Choroid plexus epithelial cell (primary cell): ENCODE data around the gene MRPL32.

Experiments used
- DNase-seq: peaks from one replicate; pipeline ENCODE4 v3.0.0-alpha.2; 2010; ENCODE audit warnings: low read depth
- H3K4me3 ChIP-seq: 2 replicates; pipeline ENCODE4 v1.5.1; 2011; ENCODE audit warnings: low read depth, mild to moderate bottlenecking, control low read depth, low read length, moderate library complexity
- TF ChIP-seq, protein P1 (sequence below): conservative IDR thresholded peaks from 2 replicates; pipeline ENCODE4 v1.5.1; 2011; ENCODE audit warnings: low read depth, mild to moderate bottlenecking, control low read depth, inconsistent platforms, low read length, moderate library complexity

MRPL32 gene

DNA sequence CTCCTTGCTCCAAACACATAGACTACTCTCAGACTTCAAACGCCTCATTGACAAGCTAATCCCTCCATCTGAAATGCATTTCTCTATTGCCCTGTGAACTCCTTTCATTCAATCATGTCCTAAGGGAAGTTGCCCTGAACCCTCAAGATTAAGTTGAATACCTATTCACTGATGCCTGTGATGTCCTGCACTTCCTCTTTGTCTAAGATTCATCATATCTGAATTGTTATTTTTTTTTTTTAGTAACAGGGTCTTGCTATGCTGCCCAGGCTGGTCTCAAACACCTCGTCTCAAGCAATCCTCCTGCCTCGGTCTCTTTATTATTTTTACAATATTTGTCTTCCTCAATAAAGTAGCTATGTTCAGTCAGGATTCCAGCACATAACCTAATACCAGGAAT is 3.4 kb upstream of the MRPL32 start:
- TF ChIP-seq, protein P1, sequence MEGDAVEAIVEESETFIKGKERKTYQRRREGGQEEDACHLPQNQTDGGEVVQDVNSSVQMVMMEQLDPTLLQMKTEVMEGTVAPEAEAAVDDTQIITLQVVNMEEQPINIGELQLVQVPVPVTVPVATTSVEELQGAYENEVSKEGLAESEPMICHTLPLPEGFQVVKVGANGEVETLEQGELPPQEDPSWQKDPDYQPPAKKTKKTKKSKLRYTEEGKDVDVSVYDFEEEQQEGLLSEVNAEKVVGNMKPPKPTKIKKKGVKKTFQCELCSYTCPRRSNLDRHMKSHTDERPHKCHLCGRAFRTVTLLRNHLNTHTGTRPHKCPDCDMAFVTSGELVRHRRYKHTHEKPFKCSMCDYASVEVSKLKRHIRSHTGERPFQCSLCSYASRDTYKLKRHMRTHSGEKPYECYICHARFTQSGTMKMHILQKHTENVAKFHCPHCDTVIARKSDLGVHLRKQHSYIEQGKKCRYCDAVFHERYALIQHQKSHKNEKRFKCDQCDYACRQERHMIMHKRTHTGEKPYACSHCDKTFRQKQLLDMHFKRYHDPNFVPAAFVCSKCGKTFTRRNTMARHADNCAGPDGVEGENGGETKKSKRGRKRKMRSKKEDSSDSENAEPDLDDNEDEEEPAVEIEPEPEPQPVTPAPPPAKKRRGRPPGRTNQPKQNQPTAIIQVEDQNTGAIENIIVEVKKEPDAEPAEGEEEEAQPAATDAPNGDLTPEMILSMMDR: no peak
- no peak overlapping the region for H3K4me3 ChIP-seq
- no peak for DNase-seq

DNA sequence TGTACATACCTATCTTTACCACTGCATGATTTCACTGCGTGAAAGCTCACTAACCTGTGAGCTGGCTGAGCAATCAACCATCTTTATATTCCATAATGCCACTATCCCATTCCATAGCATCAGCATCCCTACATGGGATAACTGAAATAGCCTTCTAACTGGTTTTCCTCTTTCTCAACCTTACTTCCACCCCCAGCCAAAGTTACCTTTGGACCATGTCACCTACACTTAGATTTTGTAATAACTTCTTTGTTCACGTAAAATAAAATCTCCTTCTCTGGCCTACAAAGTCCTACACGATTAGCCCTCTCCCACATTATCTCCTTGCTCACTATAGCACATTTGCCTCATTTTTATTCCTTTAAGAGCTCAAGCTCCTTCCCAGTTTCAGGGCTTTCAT is 2.7 kb upstream of the MRPL32 start:
- H3K4me3 ChIP-seq: no peak overlapping the region
- no peak for DNase-seq
- TF ChIP-seq, protein P1: no peak

DNA sequence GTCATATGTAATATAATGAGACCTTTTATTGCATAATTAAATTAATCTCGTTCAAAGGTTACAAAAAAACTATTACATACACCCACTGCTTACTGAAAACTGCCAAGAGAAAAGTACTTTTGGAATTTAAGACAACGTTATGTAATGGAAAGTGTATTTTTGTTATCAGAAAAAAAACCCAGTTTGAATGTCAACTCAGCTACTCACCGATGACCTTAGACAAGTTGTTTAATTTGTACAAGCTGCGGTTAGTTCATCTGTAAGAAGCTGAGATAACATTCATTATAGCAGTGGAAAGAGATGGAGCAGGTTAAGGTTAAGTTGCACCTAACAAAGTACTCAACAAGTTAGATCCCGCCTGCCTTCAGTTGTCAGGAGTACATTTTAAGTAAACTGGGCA is 1.3 kb upstream of the MRPL32 start:
- peak overlapping the region; percentile 62 for H3K4me3 ChIP-seq
- DNase-seq: peak; percentile 37
- TF ChIP-seq, protein P1: no peak

DNA sequence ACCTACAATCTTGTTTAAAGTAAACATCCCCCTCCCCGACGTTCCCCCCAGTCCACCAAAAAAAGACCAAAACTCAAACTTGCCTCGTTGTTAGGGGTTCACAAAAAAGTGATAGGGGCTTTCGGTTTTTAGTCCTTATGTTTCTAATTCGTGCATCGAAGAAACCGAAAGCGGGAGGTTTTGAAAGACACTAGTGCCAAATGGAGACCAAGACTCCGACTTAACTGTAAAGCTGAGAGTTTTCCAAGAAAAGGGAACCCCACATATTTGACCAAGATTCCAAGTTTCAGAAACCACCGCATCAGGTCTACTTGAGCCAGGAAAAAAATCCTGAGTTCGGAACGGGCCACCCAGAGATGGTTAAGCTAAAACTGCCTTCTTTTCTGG is 736 bp upstream of the MRPL32 start:
- H3K4me3 ChIP-seq: peak overlapping the region; percentile 62
- TF ChIP-seq, protein P1: no peak
- DNase-seq: peak; percentile 42

DNA sequence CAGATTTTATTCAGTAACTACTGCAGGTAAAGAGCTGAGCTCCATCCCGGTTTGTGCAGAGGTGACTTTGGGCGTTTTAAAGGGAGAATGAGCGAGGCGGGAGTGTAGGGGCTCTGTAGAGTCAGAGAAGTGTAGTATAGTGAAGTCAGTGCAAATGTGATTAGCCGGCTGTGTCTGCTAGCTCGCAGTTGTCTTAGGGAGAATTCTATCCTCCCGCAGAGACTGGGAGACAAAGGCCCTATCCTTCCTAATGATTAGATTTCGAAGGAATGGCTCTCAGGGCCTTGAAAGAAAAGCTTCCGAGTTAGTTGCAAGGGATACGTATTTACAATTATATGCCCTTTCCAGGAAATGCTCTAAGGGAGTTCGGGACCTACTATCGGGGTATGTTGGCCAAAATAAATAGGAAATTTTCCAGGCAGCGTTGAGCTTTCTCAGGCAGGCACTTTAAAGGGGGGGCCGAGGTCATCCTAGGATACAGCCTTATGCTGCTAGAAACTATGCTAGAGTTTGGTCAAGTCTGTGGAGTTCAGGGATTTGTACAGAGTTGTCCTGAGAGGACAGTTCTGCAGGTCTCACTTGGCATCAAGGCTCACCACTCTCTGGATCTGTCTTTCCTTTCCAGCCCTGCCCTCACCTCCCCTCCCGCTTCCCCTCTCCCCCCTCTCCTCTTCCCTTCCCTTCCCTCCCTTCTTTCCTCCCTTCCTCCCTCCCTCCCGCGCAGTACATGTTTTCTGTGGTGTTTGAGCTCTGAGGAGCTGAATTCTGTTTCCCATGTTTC is 825 bp downstream of the MRPL32 start:
- H3K4me3 ChIP-seq: peak overlapping the region; percentile 99
- peak; percentile 42 for DNase-seq
- TF ChIP-seq, protein P1: no peak

DNA sequence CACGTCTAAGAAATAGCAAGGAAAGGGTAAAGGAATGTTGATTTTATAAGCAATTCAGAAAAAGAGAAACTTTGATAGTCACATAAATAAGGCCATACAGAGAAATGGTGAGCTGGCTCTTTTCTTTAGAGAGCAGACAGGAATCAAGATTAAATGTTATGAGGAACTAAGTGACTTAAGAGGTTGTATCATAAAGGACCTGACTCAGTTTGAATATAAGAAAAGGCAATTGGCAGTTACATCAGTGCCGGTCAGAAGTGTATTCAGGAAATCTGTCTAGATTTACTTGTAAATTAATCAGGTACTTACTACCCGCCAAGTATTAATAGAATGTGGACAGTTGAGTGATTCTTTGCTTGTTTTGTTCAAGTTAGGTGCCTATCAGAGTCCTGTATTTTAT is 2.1 kb downstream of the MRPL32 start:
- TF ChIP-seq, protein P1: no peak
- H3K4me3 ChIP-seq: no peak overlapping the region
- DNase-seq: no peak

DNA sequence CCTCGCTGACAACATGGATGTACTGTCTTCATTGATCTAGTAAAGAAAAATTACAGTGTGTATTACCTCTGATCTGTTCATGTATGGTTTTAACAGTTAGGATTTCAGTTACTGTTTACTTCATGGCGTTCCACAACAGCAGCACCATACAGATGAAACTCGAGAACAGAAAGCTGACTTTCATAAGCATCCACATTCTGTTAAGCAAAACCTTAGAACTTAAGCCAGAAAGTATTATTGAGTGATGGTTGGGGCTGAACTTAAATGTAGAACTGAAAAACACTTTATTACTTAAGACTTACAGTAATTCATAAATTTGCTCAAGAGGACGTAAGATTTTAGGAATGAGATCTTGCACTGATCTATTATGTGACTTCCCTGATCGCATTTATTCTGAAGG is 3.7 kb downstream of the MRPL32 start:
- DNase-seq: no peak
- TF ChIP-seq, protein P1: no peak

More for the DNA sequence above, 3.7 kb downstream of the MRPL32 start:
- H3K4me3 ChIP-seq: no peak overlapping the region
